HCT116 (cell line): ENCODE results near the gene PHLDA1. TPM values are rescaled to one million over a fixed set of nuclear protein-coding genes. Genes with fewer than 3 reads are reported as not detected.

Source experiments
- ATAC-seq: fragments of 200-7000 bp; cut with Tn5 transposase; 2 replicates; pipeline ENCODE4 v1.9.1; 2020; ENCODE audit warnings: mild to moderate bottlenecking, moderate library complexity
- BruUV-seq: library from RNA; stranded (reverse); fragments of 400-500 nt; replicated peaks from 2 replicates; lab custom pipeline; 2021; lab: Mats Ljungman, UMichigan
- CTCF ChIA-PET: fragments of 300-600 bp; sonication (Branson Sonifier 250); formaldehyde crosslinking; loops from one replicate; lab custom pipeline; 2021; ENCODE audit warnings: antibody characterized with exemption; lab: Charles Lee
- POLR2A ChIA-PET: fragments of 300-600, 350-600 bp; sonication (Branson Sonifier 250); formaldehyde crosslinking; loops from one replicate; lab custom pipeline; 2021; ENCODE audit warnings: antibody characterized with exemption; lab: Charles Lee
- RAD21 ChIA-PET, 2 experiments: fragments of 300-600 bp; sonication (Branson Sonifier 250); formaldehyde crosslinking; loops; one replicate each; lab custom pipeline; 2023; ENCODE audit warnings: low total read pairs in 2 of 2; ENCODE audit not compliant: uncharacterized antibody in 2 of 2, unreplicated experiment in 2 of 2, low non-redundant PET in 1 of 2; lab: Charles Lee
- DNase-seq: peaks from one replicate; pipeline ENCODE4 v3.0.0-alpha.2; 2010; ENCODE audit warnings: low read depth, low spot score
- H2AFZ ChIP-seq: fragments of 200-600 bp; shearing (Covaris generic), sonication (generic); 2 replicates; pipeline ENCODE4 v1.6.1; 2017; ENCODE audit warnings: low read depth, mixed run types, mixed read lengths, antibody characterized with exemption, low read length; ENCODE audit not compliant: poor library complexity, severe bottlenecking
- H3K27ac ChIP-seq: 2 replicates; pipeline ENCODE4 v1.5.1; 2012; ENCODE audit warnings: low read depth, low read length
- H3K27me3 ChIP-seq: fragments of 200-600 bp; sonication (generic); 2 replicates; pipeline ENCODE4 v1.6.1; 2016; ENCODE audit warnings: mixed run types, low read length, mixed read lengths; ENCODE audit not compliant: insufficient read depth
- H3K36me3 ChIP-seq, 2 experiments: fragments of 200-500 bp in 1 of 2; fragments of 200-600 bp in 1 of 2; sonication (Bioruptor generic) in 1 of 2; sonication (generic) in 1 of 2; 2 replicates each; pipeline versions ENCODE4 v1.5.1 to v1.6.1; 2014 to 2016; ENCODE audit warnings: low read length in 2 of 2, inconsistent platforms in 1 of 2, mixed read lengths in 1 of 2, mixed run types in 1 of 2; ENCODE audit not compliant: insufficient read depth in 2 of 2, control insufficient read depth in 1 of 2
- H3K4me1 ChIP-seq, 2 experiments: fragments of 200-600 bp in 1 of 2; sonication (generic) in 1 of 2; 2 replicates each; pipeline versions ENCODE4 v1.5.1 to v1.6.1; 2012 to 2017; ENCODE audit warnings: low read length in 2 of 2, inconsistent platforms in 1 of 2, mild to moderate bottlenecking in 1 of 2, mixed read lengths in 1 of 2, mixed run types in 1 of 2, moderate library complexity in 1 of 2; ENCODE audit not compliant: insufficient read depth in 2 of 2, control insufficient read depth in 1 of 2
- H3K4me2 ChIP-seq: fragments of 200-600 bp; sonication (generic); 2 replicates; pipeline ENCODE4 v1.6.1; 2017; ENCODE audit warnings: mixed run types, low read length, mixed read lengths
- H3K4me3 ChIP-seq, 2 experiments: fragments of 200-600 bp in 1 of 2; sonication (generic) in 1 of 2; replicated peaks in 1 of 2; 2 replicates each; pipeline ENCODE4 v1.5.1; 2011 to 2016; ENCODE audit warnings: low read length in 2 of 2, control low read depth in 1 of 2, low read depth in 1 of 2, mild to moderate bottlenecking in 1 of 2, mixed read lengths in 1 of 2, mixed run types in 1 of 2
- H3K79me2 ChIP-seq: fragments of 200-600 bp; sonication (generic); 2 replicates; pipeline ENCODE4 v1.6.1; 2017; ENCODE audit warnings: mild to moderate bottlenecking, mixed run types, low read length, moderate library complexity, mixed read lengths; ENCODE audit not compliant: insufficient read depth
- H3K9ac ChIP-seq: fragments of 200-600 bp; sonication (generic); 2 replicates; pipeline ENCODE4 v1.6.1; 2016; ENCODE audit warnings: low read length, mixed read lengths
- H3K9me2 ChIP-seq: fragments of 200-600 bp; sonication (generic), shearing (Covaris generic); 2 replicates; pipeline ENCODE4 v1.6.1; 2017; ENCODE audit warnings: mixed run types, mild to moderate bottlenecking, moderate library complexity; ENCODE audit not compliant: insufficient read depth
- H3K9me3 ChIP-seq, 2 experiments: fragments of 200-500 bp in 1 of 2; fragments of 200-600 bp in 1 of 2; sonication (Bioruptor generic) in 1 of 2; sonication (generic) in 1 of 2; 2 replicates each; pipeline ENCODE4 v1.6.1; 2014 to 2017; ENCODE audit warnings: low read length in 2 of 2, mixed read lengths in 2 of 2, inconsistent platforms in 1 of 2, low read depth in 1 of 2, mild to moderate bottlenecking in 1 of 2, mixed run types in 1 of 2, moderate library complexity in 1 of 2; ENCODE audit not compliant: control insufficient read depth in 1 of 2, insufficient read depth in 1 of 2
- H4K20me1 ChIP-seq: fragments of 200-600 bp; sonication (generic), shearing (Covaris generic); 2 replicates; pipeline ENCODE4 v1.6.1; 2017; ENCODE audit warnings: mixed run types, mild to moderate bottlenecking, moderate library complexity; ENCODE audit not compliant: insufficient read depth
- CEBPB ChIP-seq: IDR thresholded peaks from 2 replicates; pipeline ENCODE4 v1.6.1; 2012; ENCODE audit warnings: low read depth
- EZH2phosphoT487 ChIP-seq: fragments of 200-600 bp; IDR thresholded peaks from 2 replicates; pipeline ENCODE4 v1.6.1; 2018; ENCODE audit warnings: antibody characterized with exemption, borderline replicate concordance
- JUND ChIP-seq: IDR thresholded peaks from 2 replicates; pipeline ENCODE4 v1.6.1; 2012
- SIN3A ChIP-seq: IDR thresholded peaks from 2 replicates; pipeline ENCODE4 v1.6.1; 2012; ENCODE audit warnings: low read depth
- ZNF274 ChIP-seq: fragments of 200-500 bp; sonication (Bioruptor generic); IDR thresholded peaks from 2 replicates; pipeline ENCODE4 v1.6.1; 2014; ENCODE audit warnings: mild to moderate bottlenecking, low read depth, low read length, inconsistent platforms
- intact Hi-C: fragments of 100-400 bp; cut with micrococcal nuclease; formaldehyde crosslinking; loops from 2 replicates; pipeline ENCODE4 v1.10.0; 2022
- total RNA-seq: library from RNA; stranded (reverse); gene quantifications from one replicate; pipeline ENCODE4 v1.2.1, GENCODE V29; 2021; ENCODE audit not compliant: unreplicated experiment
- TF ChIP-seq, protein P1 (sequence below): IDR thresholded peaks from 2 replicates; pipeline ENCODE4 v1.6.1; 2012; ENCODE audit warnings: low read depth
- TF ChIP-seq, protein P2 (sequence below): IDR thresholded peaks from 2 replicates; pipeline ENCODE4 v1.6.1; 2011; ENCODE audit warnings: mild to moderate bottlenecking, low read length, moderate library complexity; ENCODE audit not compliant: insufficient replicate concordance; ENCODE audit errors: extremely low read depth
- TF ChIP-seq, protein P3 (sequence below): IDR thresholded peaks from 2 replicates; pipeline ENCODE4 v1.6.1; 2012

The PHLDA1 gene
- total RNA-seq, 1 experiment from 2014 or later = 231 TPM

DNA sequence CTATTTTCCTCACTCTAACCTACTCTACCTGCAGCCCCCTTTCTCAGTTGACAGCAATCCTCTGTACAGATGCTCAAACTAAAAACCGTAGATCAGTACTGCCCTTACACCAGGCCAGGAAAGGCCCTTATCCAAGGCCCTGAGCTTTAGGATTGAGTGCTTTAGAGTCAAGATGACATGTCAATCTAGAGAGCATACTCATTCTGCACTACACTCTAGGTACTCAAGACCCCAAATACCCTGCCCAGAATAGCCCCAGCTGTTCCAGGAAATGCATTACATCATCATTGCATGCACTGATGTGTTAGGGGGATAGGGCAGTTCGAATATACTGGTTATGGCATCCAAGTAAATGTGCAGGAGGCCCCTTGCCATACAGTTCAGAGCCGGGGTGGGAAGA, 3.5 kb upstream of the PHLDA1 start:
- H3K4me1 ChIP-seq = peaks cover 25 to 50% of the 10 kb centered on the region in 2 experiments
- no peaks in the 10 kb centered on the region for H3K27me3 ChIP-seq
- DNase-seq = no peak
- ChIA-PET RAD21 (no interaction called here), POLR2A (no interaction called here), CTCF (no interaction called here)
- intact Hi-C loops = loop anchor here (10.0 kb wide), 1 partner anchor 420 kb away; no protein-coding TSS in a partner anchor
- no peak overlapping the region; the same call in 1 of the 2 replicates for H3K9ac ChIP-seq
- no peak for ATAC-seq
- no peak overlapping the region for H3K4me3 ChIP-seq
- TF ChIP-seq SIN3A (peak; percentile 32; the same call in 1 of the 2 replicates), JUND (0 out of 2 replicates have a peak, but pooled peaks have one; percentile 3), CEBPB (no peak), EZH2phosphoT487 (no peak), ZNF274 (no peak)
- TF ChIP-seq, protein P1, sequence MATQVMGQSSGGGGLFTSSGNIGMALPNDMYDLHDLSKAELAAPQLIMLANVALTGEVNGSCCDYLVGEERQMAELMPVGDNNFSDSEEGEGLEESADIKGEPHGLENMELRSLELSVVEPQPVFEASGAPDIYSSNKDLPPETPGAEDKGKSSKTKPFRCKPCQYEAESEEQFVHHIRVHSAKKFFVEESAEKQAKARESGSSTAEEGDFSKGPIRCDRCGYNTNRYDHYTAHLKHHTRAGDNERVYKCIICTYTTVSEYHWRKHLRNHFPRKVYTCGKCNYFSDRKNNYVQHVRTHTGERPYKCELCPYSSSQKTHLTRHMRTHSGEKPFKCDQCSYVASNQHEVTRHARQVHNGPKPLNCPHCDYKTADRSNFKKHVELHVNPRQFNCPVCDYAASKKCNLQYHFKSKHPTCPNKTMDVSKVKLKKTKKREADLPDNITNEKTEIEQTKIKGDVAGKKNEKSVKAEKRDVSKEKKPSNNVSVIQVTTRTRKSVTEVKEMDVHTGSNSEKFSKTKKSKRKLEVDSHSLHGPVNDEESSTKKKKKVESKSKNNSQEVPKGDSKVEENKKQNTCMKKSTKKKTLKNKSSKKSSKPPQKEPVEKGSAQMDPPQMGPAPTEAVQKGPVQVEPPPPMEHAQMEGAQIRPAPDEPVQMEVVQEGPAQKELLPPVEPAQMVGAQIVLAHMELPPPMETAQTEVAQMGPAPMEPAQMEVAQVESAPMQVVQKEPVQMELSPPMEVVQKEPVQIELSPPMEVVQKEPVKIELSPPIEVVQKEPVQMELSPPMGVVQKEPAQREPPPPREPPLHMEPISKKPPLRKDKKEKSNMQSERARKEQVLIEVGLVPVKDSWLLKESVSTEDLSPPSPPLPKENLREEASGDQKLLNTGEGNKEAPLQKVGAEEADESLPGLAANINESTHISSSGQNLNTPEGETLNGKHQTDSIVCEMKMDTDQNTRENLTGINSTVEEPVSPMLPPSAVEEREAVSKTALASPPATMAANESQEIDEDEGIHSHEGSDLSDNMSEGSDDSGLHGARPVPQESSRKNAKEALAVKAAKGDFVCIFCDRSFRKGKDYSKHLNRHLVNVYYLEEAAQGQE = no peak
- TF ChIP-seq, protein P2, sequence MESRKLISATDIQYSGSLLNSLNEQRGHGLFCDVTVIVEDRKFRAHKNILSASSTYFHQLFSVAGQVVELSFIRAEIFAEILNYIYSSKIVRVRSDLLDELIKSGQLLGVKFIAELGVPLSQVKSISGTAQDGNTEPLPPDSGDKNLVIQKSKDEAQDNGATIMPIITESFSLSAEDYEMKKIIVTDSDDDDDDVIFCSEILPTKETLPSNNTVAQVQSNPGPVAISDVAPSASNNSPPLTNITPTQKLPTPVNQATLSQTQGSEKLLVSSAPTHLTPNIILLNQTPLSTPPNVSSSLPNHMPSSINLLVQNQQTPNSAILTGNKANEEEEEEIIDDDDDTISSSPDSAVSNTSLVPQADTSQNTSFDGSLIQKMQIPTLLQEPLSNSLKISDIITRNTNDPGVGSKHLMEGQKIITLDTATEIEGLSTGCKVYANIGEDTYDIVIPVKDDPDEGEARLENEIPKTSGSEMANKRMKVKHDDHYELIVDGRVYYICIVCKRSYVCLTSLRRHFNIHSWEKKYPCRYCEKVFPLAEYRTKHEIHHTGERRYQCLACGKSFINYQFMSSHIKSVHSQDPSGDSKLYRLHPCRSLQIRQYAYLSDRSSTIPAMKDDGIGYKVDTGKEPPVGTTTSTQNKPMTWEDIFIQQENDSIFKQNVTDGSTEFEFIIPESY = no peak
- TF ChIP-seq, protein P3, sequence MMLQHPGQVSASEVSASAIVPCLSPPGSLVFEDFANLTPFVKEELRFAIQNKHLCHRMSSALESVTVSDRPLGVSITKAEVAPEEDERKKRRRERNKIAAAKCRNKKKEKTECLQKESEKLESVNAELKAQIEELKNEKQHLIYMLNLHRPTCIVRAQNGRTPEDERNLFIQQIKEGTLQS = no peak
- no peak overlapping the region for H3K4me2 ChIP-seq
- H4K20me1 ChIP-seq = no peaks in the 10 kb centered on the region
- peaks cover 39% of the 10 kb centered on the region for H3K79me2 ChIP-seq
- H3K27ac ChIP-seq = peak overlapping the region; percentile 88
- BruUV-seq = no TSS peak
- no peaks in the 10 kb centered on the region for H3K9me3 ChIP-seq
- no peaks in the 10 kb centered on the region for H3K9me2 ChIP-seq
- no peak overlapping the region for H2AFZ ChIP-seq
- H3K36me3 ChIP-seq = peaks cover 0 to 6% of the 10 kb centered on the region in 2 experiments; a peak in 2 of 4 replicates
